RPMI7951 (cell line): ENCODE results near the gene PPP4R1. TPM values are rescaled to one million over a fixed set of nuclear protein-coding genes. Genes with fewer than 3 reads are reported as not detected.

Experiments used
- DNase-seq: peaks from one replicate; pipeline ENCODE4 v3.0.0-alpha.2; 2012; ENCODE audit warnings: low read depth
- total RNA-seq: library from RNA; depleted of rRNA; stranded (reverse); fragments of >200 nt; shearing (Covaris generic); gene quantifications from 2 replicates; pipeline ENCODE4 v1.2.3, GENCODE V29; 2014; rRNA removed

The PPP4R1 gene
- total RNA-seq, 1 experiment from 2014 or later = 54.5 TPM

DNA sequence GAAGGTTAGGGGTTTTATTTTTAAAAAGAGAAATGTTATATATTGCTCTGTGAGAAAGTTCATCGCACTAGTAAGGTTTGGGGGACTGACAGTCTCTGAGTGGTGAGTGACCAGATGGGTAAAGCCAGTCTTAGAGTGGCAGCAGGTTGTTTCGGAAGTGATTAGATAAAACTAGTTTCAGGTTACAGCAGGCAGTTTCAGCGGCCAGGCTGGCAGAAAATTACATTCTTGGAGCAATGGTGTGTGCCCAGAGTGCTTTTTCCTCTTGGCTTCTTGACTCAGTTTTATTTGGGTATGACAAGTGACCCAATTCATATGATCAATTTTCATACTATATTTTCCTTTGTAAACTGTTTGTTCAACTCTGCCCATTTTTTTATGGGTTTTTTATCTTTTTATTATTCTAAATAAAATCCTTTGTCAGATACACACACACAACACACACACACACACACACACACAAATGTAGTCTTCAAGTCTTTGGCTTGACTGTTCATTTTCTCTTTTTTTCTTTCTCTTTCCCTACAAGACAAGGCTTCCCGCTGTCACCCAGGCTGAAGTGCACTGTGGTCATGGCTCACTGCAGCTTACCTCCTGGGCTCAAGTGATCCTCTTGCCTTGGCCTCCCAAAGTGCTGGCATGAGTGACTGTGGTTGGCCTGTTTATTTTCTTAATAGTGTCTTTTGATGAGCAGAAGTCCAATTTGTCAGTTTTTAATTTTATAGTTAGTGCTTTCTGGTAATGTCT is 108.1 kb downstream of the PPP4R1 start:
- DNase-seq = peak; percentile 10

Other genes starting within 250 kb of the PPP4R1 start
- 38.1 and 38.5 TPM in 2 replicates for gene RALBP1, start 139.0 kb downstream of the PPP4R1 start, total RNA-seq
- gene RAB31, start 93.7 kb upstream of the PPP4R1 start, total RNA-seq = 34.2 and 41.7 TPM in 2 replicates